ENCODE results near the gene CARNS1.
"Not testable (repeated sequence)": the region's sequence is repeated elsewhere in the genome, so short reads cannot be mapped to it uniquely, and the experiment has no call there.

CARNS1 gene

GRCh38 chr11:67445515-67445914, 30.0 kb downstream of the CARNS1 start:
- DNase-seq, result no peak

- DNase-seq, result no peak
Measured at GRCh38 chr11:67448220-67448609, 32.7 kb downstream of the CARNS1 start.

GRCh38 chr11:67449116-67449844, 33.8 kb downstream of the CARNS1 start:
- DNase-seq, result no peak

- no peak for DNase-seq
Measured at GRCh38 chr11:67450796-67451657, 35.5 kb downstream of the CARNS1 start.

GRCh38 chr11:67451658-67451976, 36.1 kb downstream of the CARNS1 start:
- DNase-seq, result no peak

GRCh38 chr11:67452141-67452952, 36.9 kb downstream of the CARNS1 start, which contains the start of gene GPR152:
Gene GPR152, minus strand, starts transcription at chr11:67452729. Its CDS starts 5 bp downstream, at chr11:67452724.
- DNase-seq, result no peak

- no peak for DNase-seq
Measured at GRCh38 chr11:67453816-67454732, 38.6 kb downstream of the CARNS1 start.

GRCh38 chr11:67455054-67455453, 39.6 kb downstream of the CARNS1 start, which contains the start of gene CABP4:
Gene CABP4, plus strand, starts transcription at chr11:67455354. Its CDS starts 70 bp downstream, at chr11:67455424.
- DNase-seq, result no peak

- no peak for DNase-seq
Measured at GRCh38 chr11:67456068-67456705, 40.7 kb downstream of the CARNS1 start.

GRCh38 chr11:67457453-67457852, 42.0 kb downstream of the CARNS1 start:
- DNase-seq, result no peak

- DNase-seq, result no peak
Measured at GRCh38 chr11:67458266-67458665, 42.8 kb downstream of the CARNS1 start.

GRCh38 chr11:67463186-67463585, 47.7 kb downstream of the CARNS1 start:
- DNase-seq, result no peak

GRCh38 chr11:67463680-67464410, 48.4 kb downstream of the CARNS1 start:
- no peak for DNase-seq

- peak; percentile 88 for DNase-seq
Measured at GRCh38 chr11:67464411-67465188, 49.1 kb downstream of the CARNS1 start.

GRCh38 chr11:67465189-67465510, 49.7 kb downstream of the CARNS1 start:
- no peak for DNase-seq

- not testable (repeated sequence) for DNase-seq
Measured at GRCh38 chr11:67465530-67465929, 50.1 kb downstream of the CARNS1 start.

- DNase-seq, result no peak
Measured at GRCh38 chr11:67466367-67466766, 50.9 kb downstream of the CARNS1 start.

- no peak for DNase-seq
Measured at GRCh38 chr11:67466962-67467771, 51.7 kb downstream of the CARNS1 start.

GRCh38 chr11:67468056-67468455, 52.6 kb downstream of the CARNS1 start:
- DNase-seq, result no peak

Data from activated gamma-delta T cell (primary cell).